Choroid plexus epithelial cell (primary cell): ENCODE data around the gene UNK.
"Not testable (repeated sequence)": the region's sequence is repeated elsewhere in the genome, so short reads cannot be mapped to it uniquely, and the experiment has no call there.

ENCODE experiments used
- DNase-seq: peaks from one replicate; pipeline ENCODE4 v3.0.0-alpha.2; 2010; ENCODE audit warnings: low read depth
- H3K4me3 ChIP-seq: 2 replicates; pipeline ENCODE4 v1.5.1; 2011; ENCODE audit warnings: low read depth, mild to moderate bottlenecking, control low read depth, low read length, moderate library complexity
- TF ChIP-seq, protein P1 (sequence below): conservative IDR thresholded peaks from 2 replicates; pipeline ENCODE4 v1.5.1; 2011; ENCODE audit warnings: low read depth, mild to moderate bottlenecking, control low read depth, inconsistent platforms, low read length, moderate library complexity

UNK gene

DNA sequence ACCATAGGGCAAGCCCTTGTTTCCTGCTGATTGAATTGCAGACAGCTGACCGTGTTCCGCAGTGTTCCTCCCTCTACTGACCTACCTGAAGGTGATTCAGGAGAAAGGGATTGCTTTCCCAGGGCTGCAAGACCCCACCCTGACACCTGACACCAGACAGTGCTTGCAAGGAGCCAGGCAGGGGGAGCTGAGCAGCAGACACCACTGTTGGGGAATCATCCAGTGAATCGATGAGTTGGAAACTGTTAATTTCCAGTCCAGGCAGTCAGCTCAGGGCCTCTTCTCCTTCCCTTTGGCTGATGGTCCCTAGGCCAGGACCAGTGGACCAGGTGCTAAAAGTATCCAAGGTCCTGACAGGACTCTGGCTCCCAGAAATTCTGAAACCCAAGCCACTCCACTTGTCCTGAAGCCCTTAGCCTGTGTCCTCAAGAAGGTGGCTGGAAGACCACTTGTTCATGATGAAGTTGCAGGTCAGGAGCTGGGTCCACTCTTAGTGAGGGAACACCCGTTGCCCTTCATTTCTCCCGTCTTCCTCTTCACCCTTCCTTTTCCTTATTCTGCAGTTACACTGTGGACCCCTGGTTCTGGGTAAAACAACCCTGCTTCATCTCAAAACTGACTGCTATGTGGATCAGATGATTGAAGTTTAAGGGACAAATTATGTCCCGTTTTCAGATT is 9.5 kb upstream of the UNK start:
- H3K4me3 ChIP-seq: no peak overlapping the region

DNA sequence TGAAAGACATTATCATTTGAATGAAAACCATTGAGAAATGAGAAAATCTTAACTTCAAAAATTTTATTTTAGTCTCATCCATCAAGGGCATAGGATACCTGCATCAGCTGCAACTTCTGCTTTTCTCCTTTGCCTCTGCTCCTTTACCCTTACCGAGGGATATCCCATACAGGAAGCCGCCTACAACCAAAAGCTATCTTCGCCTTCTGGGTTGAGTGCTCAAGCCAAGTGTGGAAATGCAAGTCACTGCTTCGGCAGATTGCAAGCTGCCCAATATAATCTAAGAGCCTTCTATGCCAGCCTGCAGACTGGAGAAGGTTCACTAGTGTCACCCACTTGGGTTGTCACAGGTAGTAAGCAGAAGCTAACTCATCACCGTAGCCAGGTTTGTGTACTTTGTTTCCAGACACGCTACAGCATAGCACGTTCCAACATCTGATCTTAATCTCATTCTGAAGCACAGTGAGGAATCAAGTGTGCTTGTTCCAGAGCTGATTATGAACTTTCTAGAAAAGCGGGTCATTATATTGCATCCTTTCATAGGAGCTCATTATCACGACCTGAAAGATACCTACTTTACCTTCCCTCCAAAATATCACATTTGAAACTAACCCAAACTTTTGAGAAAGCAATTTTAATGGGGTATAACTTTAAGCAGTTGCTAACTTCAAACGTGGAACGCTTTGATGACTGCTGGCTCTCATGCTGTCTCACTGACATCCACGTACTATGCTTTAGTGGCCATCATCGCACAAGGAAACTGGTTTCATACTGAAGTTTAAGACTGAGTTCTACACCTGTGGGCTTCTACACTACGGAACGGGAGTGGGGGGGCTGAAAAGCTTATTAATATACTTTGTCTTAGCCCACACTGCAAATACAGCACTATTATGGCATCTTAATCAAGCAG is 8.0 kb upstream of the UNK start:
- TF ChIP-seq, protein P1, sequence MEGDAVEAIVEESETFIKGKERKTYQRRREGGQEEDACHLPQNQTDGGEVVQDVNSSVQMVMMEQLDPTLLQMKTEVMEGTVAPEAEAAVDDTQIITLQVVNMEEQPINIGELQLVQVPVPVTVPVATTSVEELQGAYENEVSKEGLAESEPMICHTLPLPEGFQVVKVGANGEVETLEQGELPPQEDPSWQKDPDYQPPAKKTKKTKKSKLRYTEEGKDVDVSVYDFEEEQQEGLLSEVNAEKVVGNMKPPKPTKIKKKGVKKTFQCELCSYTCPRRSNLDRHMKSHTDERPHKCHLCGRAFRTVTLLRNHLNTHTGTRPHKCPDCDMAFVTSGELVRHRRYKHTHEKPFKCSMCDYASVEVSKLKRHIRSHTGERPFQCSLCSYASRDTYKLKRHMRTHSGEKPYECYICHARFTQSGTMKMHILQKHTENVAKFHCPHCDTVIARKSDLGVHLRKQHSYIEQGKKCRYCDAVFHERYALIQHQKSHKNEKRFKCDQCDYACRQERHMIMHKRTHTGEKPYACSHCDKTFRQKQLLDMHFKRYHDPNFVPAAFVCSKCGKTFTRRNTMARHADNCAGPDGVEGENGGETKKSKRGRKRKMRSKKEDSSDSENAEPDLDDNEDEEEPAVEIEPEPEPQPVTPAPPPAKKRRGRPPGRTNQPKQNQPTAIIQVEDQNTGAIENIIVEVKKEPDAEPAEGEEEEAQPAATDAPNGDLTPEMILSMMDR: no peak
- DNase-seq: peak; percentile 50
- peak overlapping the region; percentile 85 for H3K4me3 ChIP-seq

More for the DNA sequence above, 9.5 kb upstream of the UNK start:
- peak; percentile 59 for DNase-seq
- TF ChIP-seq, protein P1: no peak

DNA sequence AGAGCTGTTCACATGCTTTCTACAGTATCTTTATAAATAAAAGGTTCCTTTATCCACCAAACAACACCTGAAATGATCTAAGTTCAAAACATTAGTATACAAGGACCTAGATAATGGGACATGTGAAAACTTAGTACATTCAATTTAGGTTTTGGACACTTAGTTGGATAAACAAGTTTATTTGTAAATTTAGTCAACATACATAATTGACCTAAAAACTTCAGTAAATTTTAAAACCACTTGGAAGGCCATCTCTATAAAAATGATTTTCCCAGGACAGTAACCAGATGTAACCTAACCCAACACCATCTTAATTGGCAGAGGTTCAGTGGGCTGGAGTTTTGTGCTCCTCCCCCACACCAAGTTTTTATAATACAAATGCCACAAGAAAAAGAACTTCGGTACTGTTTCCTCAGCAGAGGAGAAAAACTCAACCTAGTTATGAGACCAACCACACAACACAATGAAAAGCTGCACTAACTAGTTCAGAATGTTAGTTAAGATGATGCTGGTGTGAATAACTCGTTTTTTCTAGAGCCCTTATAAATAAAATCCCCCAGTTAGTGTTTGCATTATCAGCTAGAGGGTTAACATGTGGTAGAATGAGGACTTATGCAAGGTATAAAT is 7.2 kb upstream of the UNK start:
- TF ChIP-seq, protein P1: no peak
- DNase-seq: peak; percentile 34
- H3K4me3 ChIP-seq: peak overlapping the region; percentile 85

DNA sequence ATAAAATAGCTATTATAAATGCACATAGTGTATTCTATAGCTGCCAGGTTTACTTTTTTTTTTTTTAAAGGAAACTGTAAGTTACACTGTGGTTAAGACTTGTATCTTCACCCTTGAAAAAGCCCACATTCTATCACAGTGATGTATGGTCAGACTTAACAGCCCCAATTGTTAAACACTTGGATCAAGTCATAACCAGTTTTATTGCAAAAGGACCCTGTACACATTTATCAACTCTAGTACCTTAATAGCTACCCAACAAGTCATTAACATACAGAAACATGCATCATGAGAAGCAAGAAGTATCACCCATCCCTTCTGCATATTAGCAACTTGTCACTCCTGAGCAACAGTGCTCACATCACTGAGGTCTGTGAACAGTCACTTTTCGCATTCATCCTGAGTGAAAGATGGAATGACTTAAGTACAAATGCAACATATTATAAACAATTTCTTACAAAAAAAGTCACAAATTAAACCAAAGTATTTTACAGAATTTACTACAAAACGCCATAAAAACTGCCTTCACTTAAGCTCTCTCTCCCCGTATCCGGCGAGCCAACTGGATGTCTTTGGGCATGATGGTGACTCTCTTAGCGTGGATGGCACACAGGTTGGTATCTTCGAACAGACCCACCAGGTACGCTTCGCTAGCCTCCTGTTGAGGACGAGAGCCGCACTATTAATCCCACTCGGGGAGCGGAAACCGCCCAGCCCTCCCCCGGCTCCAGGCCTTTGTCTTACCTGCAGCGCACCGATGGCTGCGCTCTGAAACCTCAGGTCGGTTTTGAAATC is 6.3 kb upstream of the UNK start:
- not testable (repeated sequence) for DNase-seq
- H3K4me3 ChIP-seq: peak overlapping the region; percentile 85

DNA sequence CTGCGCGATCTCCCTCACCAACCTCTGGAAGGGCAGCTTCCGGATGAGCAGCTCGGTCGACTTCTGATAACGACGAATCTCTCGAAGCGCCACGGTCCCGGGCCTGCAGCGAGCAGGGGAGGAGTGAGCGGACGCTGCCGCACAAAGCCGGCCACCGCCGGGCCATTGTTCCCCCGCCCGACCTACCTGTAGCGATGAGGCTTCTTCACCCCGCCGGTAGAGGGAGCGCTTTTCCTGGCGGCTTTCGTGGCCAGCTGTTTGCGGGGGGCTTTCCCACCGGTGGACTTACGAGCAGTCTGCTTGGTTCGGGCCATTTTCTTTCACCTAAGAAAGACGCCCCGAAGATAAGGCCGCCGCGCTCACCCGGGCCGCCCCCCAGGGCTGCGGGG is 5.8 kb upstream of the UNK start:
- DNase-seq: no peak
- TF ChIP-seq, protein P1: peak; percentile 65
- peak overlapping the region; percentile 85 for H3K4me3 ChIP-seq

DNA sequence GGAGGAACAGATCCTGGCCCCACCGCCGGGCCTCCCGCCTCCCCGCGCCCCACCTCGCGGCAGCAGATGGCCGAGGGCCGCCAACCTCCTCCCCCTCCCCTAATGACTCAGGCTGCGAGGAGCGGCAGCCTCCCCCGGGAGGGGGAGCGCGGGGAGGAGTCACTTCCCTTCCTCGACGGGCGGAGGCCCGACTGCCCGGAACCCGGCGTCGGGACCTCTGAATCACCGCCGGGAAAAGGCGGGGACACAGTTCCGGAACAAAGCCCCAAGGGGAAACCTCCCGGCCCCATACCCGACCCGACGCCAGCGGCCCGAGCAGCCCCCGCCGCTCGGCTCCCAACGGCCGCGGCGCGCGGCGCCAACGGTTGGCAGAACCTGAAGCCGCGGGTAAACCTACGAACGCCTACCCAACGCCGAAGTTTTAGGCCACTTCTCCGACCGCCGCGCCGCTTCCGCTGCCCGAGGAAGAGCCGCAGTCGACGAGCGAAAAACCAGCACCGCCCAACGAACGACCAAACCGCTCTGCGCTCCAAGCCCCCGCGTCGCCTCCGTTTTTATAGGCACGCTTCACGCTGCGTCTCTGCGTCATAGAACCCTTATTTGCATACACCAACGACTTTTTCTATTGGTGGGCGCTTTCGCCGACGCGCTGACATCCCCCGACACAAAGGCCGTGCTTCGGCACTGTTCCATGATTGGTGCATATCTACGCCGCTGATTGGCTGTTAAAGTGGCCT is 5.2 kb upstream of the UNK start:
- peak; percentile 100 for DNase-seq
- TF ChIP-seq, protein P1: no peak
- H3K4me3 ChIP-seq: peak overlapping the region; percentile 85
